GM23338 (cell line): Measurements from ENCODE around the gene DPYD. TPM values are rescaled to one million over a fixed set of nuclear protein-coding genes. Genes with fewer than 3 reads are reported as not detected.

Source experiments
- ATAC-seq: fragments of 200-7000 bp; cut with Tn5 transposase; 3 replicates; pipeline ENCODE4 v1.9.1; 2020
- DNase-seq: peaks from one replicate; pipeline ENCODE4 v3.0.0-alpha.2; 2015; ENCODE audit warnings: low spot score
- H2AFZ ChIP-seq: fragments of 200-600 bp; sonication (generic); 2 replicates; pipeline ENCODE4 v1.8.0; 2016; ENCODE audit warnings: antibody characterized with exemption, mild to moderate bottlenecking, moderate library complexity
- H3F3A ChIP-seq: fragments of 200-600 bp; sonication (generic); replicated peaks from 2 replicates; pipeline ENCODE4 v1.8.0; 2017; ENCODE audit warnings: antibody characterized with exemption, mixed run types, low read depth
- H3K27ac ChIP-seq: fragments of 200-600 bp; sonication (generic); 2 replicates; pipeline ENCODE4 v1.6.1; 2016; ENCODE audit warnings: low read depth
- H3K27me3 ChIP-seq: fragments of 200-600 bp; sonication (generic); 2 replicates; pipeline ENCODE4 v1.8.0; 2016; ENCODE audit warnings: mild to moderate bottlenecking, mixed run types, moderate library complexity; ENCODE audit not compliant: insufficient read depth
- H3K36me3 ChIP-seq: fragments of 200-600 bp; sonication (generic); 2 replicates; pipeline ENCODE4 v1.8.0; 2016; ENCODE audit warnings: mild to moderate bottlenecking; ENCODE audit not compliant: insufficient read depth
- H3K4me1 ChIP-seq: fragments of 200-600 bp; sonication (generic); 2 replicates; pipeline ENCODE4 v1.8.0; 2016; ENCODE audit warnings: mild to moderate bottlenecking, moderate library complexity; ENCODE audit not compliant: insufficient read depth
- H3K4me2 ChIP-seq: fragments of 200-600 bp; sonication (generic); 2 replicates; pipeline ENCODE4 v1.7.1; 2017; ENCODE audit warnings: mixed run types
- H3K4me3 ChIP-seq: fragments of 200-600 bp; sonication (generic); 2 replicates; pipeline ENCODE4 v1.6.1; 2016; ENCODE audit warnings: mixed run types
- H3K79me2 ChIP-seq: fragments of 200-600 bp; sonication (generic); replicated peaks from 2 replicates; pipeline ENCODE4 v1.8.0; 2017; ENCODE audit warnings: mild to moderate bottlenecking; ENCODE audit not compliant: insufficient read depth
- H3K9me2 ChIP-seq: fragments of 200-600 bp; sonication (generic); 2 replicates; pipeline ENCODE4 v1.8.0; 2017; ENCODE audit not compliant: insufficient read depth
- H4K20me1 ChIP-seq: fragments of 200-600 bp; sonication (generic); replicated peaks from 2 replicates; pipeline ENCODE4 v1.8.0; 2017; ENCODE audit warnings: mild to moderate bottlenecking; ENCODE audit not compliant: insufficient read depth
- H3K27ac Mint-ChIP-seq: 2 replicates; pipeline ENCODE4 v1.8.0; 2020; ENCODE audit warnings: inconsistent platforms, mild to moderate bottlenecking, moderate library complexity, mixed read lengths
- H3K27me3 Mint-ChIP-seq: 3 replicates; pipeline ENCODE4 v1.8.0; 2022; ENCODE audit warnings: low read depth, mild to moderate bottlenecking, moderate library complexity, mixed read lengths, inconsistent platforms; ENCODE audit not compliant: insufficient read depth, poor library complexity
- H3K36me3 Mint-ChIP-seq: 3 replicates; pipeline ENCODE4 v1.8.0; 2021; ENCODE audit warnings: low read depth, mild to moderate bottlenecking, inconsistent platforms, moderate library complexity, mixed read lengths
- H3K4me1 Mint-ChIP-seq: 3 replicates; pipeline ENCODE4 v1.8.0; 2020; ENCODE audit warnings: mild to moderate bottlenecking, inconsistent platforms, mixed read lengths
- H3K4me3 Mint-ChIP-seq: 3 replicates; pipeline ENCODE4 v1.8.0; 2021; ENCODE audit warnings: moderate library complexity, mild to moderate bottlenecking, inconsistent platforms, mixed read lengths
- H3K9me3 Mint-ChIP-seq: 3 replicates; pipeline ENCODE4 v1.8.0; 2020; ENCODE audit warnings: moderate library complexity, mild to moderate bottlenecking, inconsistent platforms, mixed read lengths
- CREB1 ChIP-seq: fragments of 250-450 bp; sonication (Bioruptor Pico); IDR thresholded peaks from 2 replicates; pipeline ENCODE4 v1.5.0; 2020; ENCODE audit warnings: low read depth, mild to moderate bottlenecking, moderate library complexity
- ETS1 ChIP-seq: IDR thresholded peaks from 2 replicates; pipeline ENCODE4 v1.6.1; 2016; ENCODE audit warnings: antibody characterized with exemption
- EZH2 ChIP-seq: fragments of 200-600 bp; sonication (generic); IDR thresholded peaks from one replicate; pipeline ENCODE4 v1.8.0; 2017; ENCODE audit warnings: antibody characterized with exemption, mild to moderate bottlenecking, low read depth; ENCODE audit not compliant: unreplicated experiment
- EZH2phosphoT487 ChIP-seq: fragments of 200-600 bp; sonication (generic); IDR thresholded peaks from one replicate; pipeline ENCODE4 v1.8.1; 2018; ENCODE audit warnings: antibody characterized with exemption; ENCODE audit not compliant: unreplicated experiment
- POLR2AphosphoS5 ChIP-seq: IDR thresholded peaks from 2 replicates; pipeline ENCODE4 v1.6.1; 2016; ENCODE audit warnings: antibody characterized with exemption, low read depth
- REST ChIP-seq: IDR thresholded peaks from one replicate; pipeline ENCODE4 v1.6.1; 2018; ENCODE audit warnings: antibody characterized with exemption; ENCODE audit not compliant: unreplicated experiment
- STAT1 ChIP-seq: IDR thresholded peaks from one replicate; pipeline ENCODE4 v1.6.1; 2016; ENCODE audit warnings: antibody characterized with exemption; ENCODE audit not compliant: unreplicated experiment
- ZNF462 ChIP-seq: fragments of 250-450 bp; sonication (Bioruptor Pico); IDR thresholded peaks from 2 replicates; pipeline ENCODE4 v1.5.0; 2020; ENCODE audit warnings: mild to moderate bottlenecking, moderate library complexity
- polyA plus RNA-seq: library from polyadenylated mRNA; unstranded; fragments of >200 nt; fragmentation: Nextera tagmentation; extraction: Ambion mirVana; gene quantifications from 2 replicates; pipeline ENCODE4 v1.2.1, GENCODE V29; 2016
- total RNA-seq: library from RNA; depleted of rRNA; stranded (reverse); fragments of >200 nt; shearing (Covaris generic); gene quantifications from 2 replicates; pipeline ENCODE4 v1.2.3, GENCODE V29; 2014
- TF ChIP-seq, protein P1 (sequence below), 2 experiments: fragments of 200-600 bp in 1 of 2; sonication (generic) in 1 of 2; conservative IDR thresholded peaks; 2 replicates each; pipeline versions ENCODE4 v1.5.1 to v1.6.1; 2016 to 2017; ENCODE audit warnings: antibody characterized with exemption in 2 of 2, low read depth in 2 of 2, mild to moderate bottlenecking in 2 of 2, moderate library complexity in 1 of 2

The DPYD gene
- total and polyA plus RNA-seq, 2 experiments from 2014 or later: 0.50 to 1.6 TPM

GRCh38 chr1:97680470-97680869 lies 240.4 kb downstream of the DPYD start:
- ATAC-seq (no peak), DNase-seq (no peak)
- Histone ChIP-seq H4K20me1 (no peaks in the 10 kb centered on the region), H3K27me3 (no peaks in the 10 kb centered on the region), H3K9me2 (no peaks in the 10 kb centered on the region; the same call in 1 of the 2 replicates), H3K4me3 (no peak overlapping the region), H3K4me2 (no peak overlapping the region), H3K4me1 (no peaks in the 10 kb centered on the region), H3K36me3 (no peaks in the 10 kb centered on the region), H3F3A (no peaks in the 10 kb centered on the region), H2AFZ (no peak overlapping the region), H3K79me2 (no peaks in the 10 kb centered on the region), H3K27ac (no peak overlapping the region)
- Mint-ChIP-seq H3K4me1 (no peaks in the 10 kb centered on the region), H3K4me3 (no peak overlapping the region), H3K27ac (no peak overlapping the region), H3K9me3 (no peaks in the 10 kb centered on the region), H3K27me3 (no peaks in the 10 kb centered on the region), H3K36me3 (no peaks in the 10 kb centered on the region)
- TF ChIP-seq CREB1 (CRISPR knock-in tag): no peak
- no peak for TF ChIP-seq POLR2AphosphoS5
- no peak for TF ChIP-seq ZNF462
- TF ChIP-seq, protein P1, sequence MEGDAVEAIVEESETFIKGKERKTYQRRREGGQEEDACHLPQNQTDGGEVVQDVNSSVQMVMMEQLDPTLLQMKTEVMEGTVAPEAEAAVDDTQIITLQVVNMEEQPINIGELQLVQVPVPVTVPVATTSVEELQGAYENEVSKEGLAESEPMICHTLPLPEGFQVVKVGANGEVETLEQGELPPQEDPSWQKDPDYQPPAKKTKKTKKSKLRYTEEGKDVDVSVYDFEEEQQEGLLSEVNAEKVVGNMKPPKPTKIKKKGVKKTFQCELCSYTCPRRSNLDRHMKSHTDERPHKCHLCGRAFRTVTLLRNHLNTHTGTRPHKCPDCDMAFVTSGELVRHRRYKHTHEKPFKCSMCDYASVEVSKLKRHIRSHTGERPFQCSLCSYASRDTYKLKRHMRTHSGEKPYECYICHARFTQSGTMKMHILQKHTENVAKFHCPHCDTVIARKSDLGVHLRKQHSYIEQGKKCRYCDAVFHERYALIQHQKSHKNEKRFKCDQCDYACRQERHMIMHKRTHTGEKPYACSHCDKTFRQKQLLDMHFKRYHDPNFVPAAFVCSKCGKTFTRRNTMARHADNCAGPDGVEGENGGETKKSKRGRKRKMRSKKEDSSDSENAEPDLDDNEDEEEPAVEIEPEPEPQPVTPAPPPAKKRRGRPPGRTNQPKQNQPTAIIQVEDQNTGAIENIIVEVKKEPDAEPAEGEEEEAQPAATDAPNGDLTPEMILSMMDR (conservative IDR thresholded peaks at IDR 0.05; ENCODE audit: low read depth in 2 of 2): no peak
- TF ChIP-seq ETS1: no peak
- TF ChIP-seq EZH2phosphoT487: no peak
- no peak for TF ChIP-seq REST
- no peak for TF ChIP-seq EZH2
- TF ChIP-seq STAT1: no peak
